Measurements from ENCODE around the gene TGIF1. TPM values are rescaled to one million over a fixed set of nuclear protein-coding genes. Genes with fewer than 3 reads are reported as not detected.
"Not testable (repeated sequence)": the region's sequence is repeated elsewhere in the genome, so short reads cannot be mapped to it uniquely, and the experiment has no call there.

The TGIF1 gene
- total RNA-seq, 1 experiment from 2014 or later: 242 TPM

GRCh38 chr18:3412528-3412927 lies 37.4 kb upstream of the TGIF1 start:
- CTCF ChIA-PET; H4K20me1 ChIP-seq (ENCODE audit: insufficient read depth); H3K9me2 ChIP-seq (ENCODE audit: insufficient read depth); BruUV-seq (replicated peaks); H3K27ac ChIP-seq (ENCODE audit: low read depth, low read length); H3K9me3 ChIP-seq (ENCODE audit: control insufficient read depth in 1 of 2, insufficient read depth in 1 of 2, low read depth in 1 of 2, low read length in 2 of 2); POLR2A ChIA-PET; H3K27me3 ChIP-seq (ENCODE audit: insufficient read depth, low read length); RAD21 ChIA-PET (ENCODE audit: low non-redundant PET in 1 of 2, low total read pairs in 2 of 2, uncharacterized antibody in 2 of 2, unreplicated experiment in 2 of 2); intact Hi-C loops (cut with micrococcal nuclease); H3K36me3 ChIP-seq (ENCODE audit: control insufficient read depth in 1 of 2, insufficient read depth in 2 of 2, low read length in 2 of 2); H3K4me3 ChIP-seq (replicated peaks in 1 of 2; ENCODE audit: low read depth in 1 of 2, low read length in 2 of 2); H3K79me2 ChIP-seq (ENCODE audit: insufficient read depth, low read length); H3K9ac ChIP-seq (ENCODE audit: low read length): not testable (repeated sequence)
- DNase-seq (ENCODE audit: low read depth, low spot score) (peak; percentile 15), ATAC-seq (0 out of 2 replicates have a peak, but pooled peaks have one; percentile 33)
- Histone ChIP-seq H3K4me1 (ENCODE audit: control insufficient read depth in 1 of 2, insufficient read depth in 2 of 2, low read length in 2 of 2) (peaks cover 21 to 25% of the 10 kb centered on the region in 2 experiments), H2AFZ (ENCODE audit: low read depth, low read length, poor library complexity, severe bottlenecking) (peak overlapping the region; percentile 78), H3K4me2 (ENCODE audit: low read length) (peak overlapping the region; percentile 13)
- TF ChIP-seq SP1 (IDR thresholded peaks at IDR 0.05; ENCODE audit: low read depth) (peak; percentile 40; the same call in 1 of the 2 replicates), FOSL1 (IDR thresholded peaks at IDR 0.05; ENCODE audit: low read depth) (peak; percentile 52), JUND (IDR thresholded peaks at IDR 0.05) (peak; percentile 49; the same call in 1 of the 2 replicates)

- no peak for DNase-seq (ENCODE audit: low read depth, low spot score)
- no peak for ATAC-seq
- Histone ChIP-seq H3K4me1 (ENCODE audit: control insufficient read depth in 1 of 2, insufficient read depth in 2 of 2, low read length in 2 of 2) (peaks cover 3 to 9% of the 10 kb centered on the region in 2 experiments; a peak in 2 of 4 replicates), H3K79me2 (ENCODE audit: insufficient read depth, low read length) (no peaks in the 10 kb centered on the region), H3K36me3 (ENCODE audit: control insufficient read depth in 1 of 2, insufficient read depth in 2 of 2, low read length in 2 of 2) (no peaks in the 10 kb centered on the region), H3K4me3 (replicated peaks in 1 of 2; ENCODE audit: low read depth in 1 of 2, low read length in 2 of 2) (no peak overlapping the region), H3K9me2 (ENCODE audit: insufficient read depth) (no peaks in the 10 kb centered on the region), H3K9ac (ENCODE audit: low read length) (no peak overlapping the region), H3K9me3 (ENCODE audit: control insufficient read depth in 1 of 2, insufficient read depth in 1 of 2, low read depth in 1 of 2, low read length in 2 of 2) (no peaks in the 10 kb centered on the region), H2AFZ (ENCODE audit: low read depth, low read length, poor library complexity, severe bottlenecking) (no peak overlapping the region), H4K20me1 (ENCODE audit: insufficient read depth) (no peaks in the 10 kb centered on the region), H3K27ac (ENCODE audit: low read depth, low read length) (no peak overlapping the region), H3K27me3 (ENCODE audit: insufficient read depth, low read length) (no peaks in the 10 kb centered on the region), H3K4me2 (ENCODE audit: low read length) (no peak overlapping the region)
- ChIA-PET RAD21 (ENCODE audit: low non-redundant PET in 1 of 2, low total read pairs in 2 of 2, uncharacterized antibody in 2 of 2, unreplicated experiment in 2 of 2) (no interaction called here), CTCF (no interaction called here), POLR2A (no interaction called here)
- no TSS peak for BruUV-seq (replicated peaks)
- intact Hi-C loops (cut with micrococcal nuclease): no loop called here
- TF ChIP-seq, protein P1, sequence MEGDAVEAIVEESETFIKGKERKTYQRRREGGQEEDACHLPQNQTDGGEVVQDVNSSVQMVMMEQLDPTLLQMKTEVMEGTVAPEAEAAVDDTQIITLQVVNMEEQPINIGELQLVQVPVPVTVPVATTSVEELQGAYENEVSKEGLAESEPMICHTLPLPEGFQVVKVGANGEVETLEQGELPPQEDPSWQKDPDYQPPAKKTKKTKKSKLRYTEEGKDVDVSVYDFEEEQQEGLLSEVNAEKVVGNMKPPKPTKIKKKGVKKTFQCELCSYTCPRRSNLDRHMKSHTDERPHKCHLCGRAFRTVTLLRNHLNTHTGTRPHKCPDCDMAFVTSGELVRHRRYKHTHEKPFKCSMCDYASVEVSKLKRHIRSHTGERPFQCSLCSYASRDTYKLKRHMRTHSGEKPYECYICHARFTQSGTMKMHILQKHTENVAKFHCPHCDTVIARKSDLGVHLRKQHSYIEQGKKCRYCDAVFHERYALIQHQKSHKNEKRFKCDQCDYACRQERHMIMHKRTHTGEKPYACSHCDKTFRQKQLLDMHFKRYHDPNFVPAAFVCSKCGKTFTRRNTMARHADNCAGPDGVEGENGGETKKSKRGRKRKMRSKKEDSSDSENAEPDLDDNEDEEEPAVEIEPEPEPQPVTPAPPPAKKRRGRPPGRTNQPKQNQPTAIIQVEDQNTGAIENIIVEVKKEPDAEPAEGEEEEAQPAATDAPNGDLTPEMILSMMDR (IDR thresholded peaks at IDR 0.05 in 2 of 3, conservative IDR thresholded peaks at IDR 0.05 in 1 of 3; ENCODE audit: borderline replicate concordance in 1 of 3, insufficient read depth in 1 of 3, low read depth in 2 of 3, low read length in 2 of 3): no peak
- no peak for TF ChIP-seq MAX (IDR thresholded peaks at IDR 0.05)
- TF ChIP-seq CBX3 (IDR thresholded peaks at IDR 0.05; ENCODE audit: low read depth): no peak
- TF ChIP-seq SP1 (IDR thresholded peaks at IDR 0.05; ENCODE audit: low read depth): no peak
- TF ChIP-seq POLR2AphosphoS5 (IDR thresholded peaks at IDR 0.05; ENCODE audit: low read depth, low read length): no peak
Observed at GRCh38 chr18:3415110-3415509, 34.9 kb upstream of the TGIF1 start.

Data from HCT116 (cell line).